Mesenchymal stem cell (in vitro differentiated cells and primary cell): Measurements from ENCODE around the gene CFAP54.
A peak's percentile ranks its signal among the peaks of the same experiment; 100 is the strongest.

Experiments used
- DNase-seq: peaks from one replicate; pipeline ENCODE4 v3.0.0-alpha.2; 2013
- H2AFZ ChIP-seq: one replicate; pipeline ENCODE4 v1.6.1; 2013; ENCODE audit warnings: low read depth, mild to moderate bottlenecking, control low read depth, inconsistent platforms, low read length, moderate library complexity
- H2AK5ac ChIP-seq: 2 replicates; pipeline ENCODE4 v1.6.1; 2013; ENCODE audit warnings: low read length, moderate library complexity, mild to moderate bottlenecking, inconsistent platforms; ENCODE audit not compliant: severe bottlenecking
- H2BK120ac ChIP-seq: one replicate; pipeline ENCODE4 v1.6.1; 2013; ENCODE audit warnings: low read depth, mild to moderate bottlenecking, inconsistent platforms, low read length, moderate library complexity
- H2BK12ac ChIP-seq, 2 experiments: one replicate each; pipeline ENCODE4 v1.6.1; 2013; ENCODE audit warnings: inconsistent platforms in 2 of 2, low read length in 2 of 2, mild to moderate bottlenecking in 2 of 2, moderate library complexity in 2 of 2, control low read depth in 1 of 2
- H2BK15ac ChIP-seq: one replicate; pipeline ENCODE4 v1.6.1; 2013; ENCODE audit warnings: mild to moderate bottlenecking, low read depth, inconsistent platforms; ENCODE audit not compliant: poor library complexity, severe bottlenecking
- H2BK5ac ChIP-seq: 2 replicates; pipeline ENCODE4 v1.6.1; 2013; ENCODE audit warnings: low read depth, mild to moderate bottlenecking, low read length, control low read depth, inconsistent platforms; ENCODE audit not compliant: poor library complexity, severe bottlenecking
- H3K14ac ChIP-seq, 2 experiments: one replicate each; pipeline ENCODE4 v1.6.1; 2013; ENCODE audit warnings: inconsistent platforms in 2 of 2, low read length in 2 of 2, control low read depth in 1 of 2, mild to moderate bottlenecking in 1 of 2, moderate library complexity in 1 of 2
- H3K18ac ChIP-seq, 2 experiments: one replicate each; pipeline ENCODE4 v1.6.1; 2013; ENCODE audit warnings: inconsistent platforms in 2 of 2, low read length in 2 of 2, control low read depth in 1 of 2, low read depth in 1 of 2, mild to moderate bottlenecking in 1 of 2
- H3K23ac ChIP-seq, 2 experiments: one replicate each; pipeline ENCODE4 v1.6.1; 2013; ENCODE audit warnings: inconsistent platforms in 2 of 2, low read length in 2 of 2, mild to moderate bottlenecking in 2 of 2, moderate library complexity in 2 of 2, control low read depth in 1 of 2
- H3K27ac ChIP-seq: 2 replicates; pipeline ENCODE4 v1.5.1; 2013; ENCODE audit warnings: mild to moderate bottlenecking, moderate library complexity, low read length, control low read depth, inconsistent platforms; ENCODE audit not compliant: poor library complexity, severe bottlenecking
- H3K27me3 ChIP-seq, 2 experiments: 2 replicates each; pipeline versions ENCODE4 v1.6.1 to v1.7.0; 2013; ENCODE audit warnings: low read length in 2 of 2, mild to moderate bottlenecking in 2 of 2, moderate library complexity in 2 of 2, control low read depth in 1 of 2, inconsistent platforms in 1 of 2; ENCODE audit not compliant: control insufficient read depth in 1 of 2, insufficient read depth in 1 of 2
- H3K36me3 ChIP-seq, 2 experiments: 2 replicates each; pipeline versions ENCODE4 v1.6.1 to v1.7.0; 2013; ENCODE audit warnings: low read length in 2 of 2, control low read depth in 1 of 2, inconsistent platforms in 1 of 2, low read depth in 1 of 2, mild to moderate bottlenecking in 1 of 2; ENCODE audit not compliant: insufficient read depth in 2 of 2, control insufficient read depth in 1 of 2
- H3K4ac ChIP-seq, 2 experiments: one replicate each; pipeline ENCODE4 v1.6.1; 2013; ENCODE audit warnings: inconsistent platforms in 2 of 2, low read length in 2 of 2, mild to moderate bottlenecking in 2 of 2, moderate library complexity in 2 of 2, control low read depth in 1 of 2, low read depth in 1 of 2
- H3K4me1 ChIP-seq: 2 replicates; pipeline ENCODE4 v1.6.1; 2013; ENCODE audit warnings: low read depth, low read length, control low read depth; ENCODE audit not compliant: control insufficient read depth, insufficient read depth
- H3K4me2 ChIP-seq: 2 replicates; pipeline ENCODE4 v1.6.1; 2013; ENCODE audit warnings: low read length, mild to moderate bottlenecking, inconsistent platforms; ENCODE audit not compliant: poor library complexity, severe bottlenecking
- H3K4me3 ChIP-seq, 2 experiments: 2 replicates each; pipeline versions ENCODE4 v1.5.1 to v1.7.0; 2013; ENCODE audit warnings: low read length in 2 of 2, mild to moderate bottlenecking in 2 of 2, control low read depth in 1 of 2, low read depth in 1 of 2; ENCODE audit not compliant: insufficient read depth in 1 of 2
- H3K79me1 ChIP-seq: replicated peaks from 2 replicates; pipeline ENCODE4 v1.6.1; 2013; ENCODE audit warnings: mild to moderate bottlenecking, control low read depth, low read length, inconsistent platforms; ENCODE audit not compliant: poor library complexity, severe bottlenecking
- H3K9ac ChIP-seq: 2 replicates; pipeline ENCODE4 v1.7.0; 2013; ENCODE audit warnings: mild to moderate bottlenecking, low read length, moderate library complexity
- H3K9me3 ChIP-seq: 2 replicates; pipeline ENCODE4 v1.7.0; 2013; ENCODE audit warnings: mild to moderate bottlenecking, low read length; ENCODE audit not compliant: control insufficient read depth
- H4K8ac ChIP-seq: one replicate; pipeline ENCODE4 v1.6.1; 2013; ENCODE audit warnings: inconsistent platforms, mild to moderate bottlenecking, low read length, moderate library complexity
- H4K91ac ChIP-seq: one replicate; pipeline ENCODE4 v1.6.1; 2013; ENCODE audit warnings: mild to moderate bottlenecking, low read length, inconsistent platforms
- WGBS: methylation state at CpG from one replicate; pipeline ENCODE4 v1.1.7; 2013; ENCODE audit warnings: mixed read lengths; 5-methylcytosine and 5-hydroxymethylcytosine counted together

The CFAP54 gene

GRCh38 chr12:96444399-96444798, 45.0 kb upstream of the CFAP54 start:
- no peaks in the 10 kb centered on the region for H3K4me1 ChIP-seq
- no peak overlapping the region for H4K8ac ChIP-seq
- no peak overlapping the region for H2BK12ac ChIP-seq
- H2BK15ac ChIP-seq: no peak overlapping the region
- no peak overlapping the region for H3K18ac ChIP-seq
- H3K27ac ChIP-seq: no peak overlapping the region
- no peak overlapping the region for H3K9ac ChIP-seq
- H3K4me2 ChIP-seq: no peak overlapping the region
- H3K9me3 ChIP-seq: no peaks in the 10 kb centered on the region
- DNase-seq: no peak
- no peak overlapping the region for H3K23ac ChIP-seq
- H3K4me3 ChIP-seq: no peak overlapping the region
- H3K36me3 ChIP-seq: no peaks in the 10 kb centered on the region
- no peak overlapping the region for H2BK5ac ChIP-seq
- no peak overlapping the region for H2AK5ac ChIP-seq
- no peak overlapping the region for H2BK120ac ChIP-seq
- H3K14ac ChIP-seq: no peak overlapping the region
- H4K91ac ChIP-seq: no peak overlapping the region
- H3K79me1 ChIP-seq: no peaks in the 10 kb centered on the region
- no peak overlapping the region for H3K4ac ChIP-seq
- 94% methylated on average over 7 of the region's 10 CpGs for WGBS
- H3K27me3 ChIP-seq: no peaks in the 10 kb centered on the region
- no peak overlapping the region for H2AFZ ChIP-seq

GRCh38 chr12:96445691-96446583, 43.4 kb upstream of the CFAP54 start:
- Histone ChIP-seq H3K4ac (no peak overlapping the region), H3K18ac (peak overlapping the region in 1 of 2 experiments; percentile 62), H3K27ac (peak overlapping the region; percentile 82), H3K4me2 (no peak overlapping the region), H3K23ac (no peak overlapping the region), H2BK120ac (peak overlapping the region; percentile 27), H3K9me3 (no peaks in the 10 kb centered on the region), H3K14ac (no peak overlapping the region), H4K8ac (peak overlapping the region; percentile 19), H3K4me3 (peak overlapping the region in 1 of 2 experiments; percentile 7), H2BK12ac (peak overlapping the region in 1 of 2 experiments; percentile 6), H3K79me1 (no peaks in the 10 kb centered on the region), H3K27me3 (no peaks in the 10 kb centered on the region), H2BK15ac (no peak overlapping the region), H2AK5ac (no peak overlapping the region), H3K4me1 (no peaks in the 10 kb centered on the region), H3K36me3 (no peaks in the 10 kb centered on the region), H3K9ac (peak overlapping the region; percentile 74), H2BK5ac (no peak overlapping the region), H2AFZ (no peak overlapping the region), H4K91ac (no peak overlapping the region)
- peak; percentile 94 for DNase-seq
- WGBS: 17% methylated on average over 3 of the region's 6 CpGs

GRCh38 chr12:96447256-96447655, 42.1 kb upstream of the CFAP54 start:
- Histone ChIP-seq H2BK5ac (no peak overlapping the region), H3K27me3 (no peaks in the 10 kb centered on the region), H3K4ac (no peak overlapping the region), H3K9me3 (no peaks in the 10 kb centered on the region), H3K27ac (no peak overlapping the region), H3K4me1 (no peaks in the 10 kb centered on the region), H2BK12ac (no peak overlapping the region), H2BK15ac (no peak overlapping the region), H3K36me3 (no peaks in the 10 kb centered on the region), H4K91ac (no peak overlapping the region), H3K4me2 (no peak overlapping the region), H2AFZ (no peak overlapping the region), H3K9ac (no peak overlapping the region), H2AK5ac (no peak overlapping the region), H3K23ac (no peak overlapping the region), H2BK120ac (no peak overlapping the region), H3K79me1 (no peaks in the 10 kb centered on the region), H3K14ac (no peak overlapping the region), H4K8ac (no peak overlapping the region), H3K4me3 (no peak overlapping the region), H3K18ac (peak overlapping the region in 1 of 2 experiments; percentile 43)
- 11% methylated on average over 1 of the region's 3 CpGs for WGBS
- peak; percentile 62 for DNase-seq

- Histone ChIP-seq H3K36me3 (no peaks in the 10 kb centered on the region), H3K4me2 (no peak overlapping the region), H4K8ac (no peak overlapping the region), H2BK5ac (no peak overlapping the region), H3K14ac (no peak overlapping the region), H3K27me3 (no peaks in the 10 kb centered on the region), H2BK12ac (no peak overlapping the region), H3K9me3 (no peaks in the 10 kb centered on the region), H3K23ac (no peak overlapping the region), H3K4ac (no peak overlapping the region), H2AFZ (no peak overlapping the region), H3K4me3 (no peak overlapping the region), H2BK15ac (no peak overlapping the region), H3K18ac (peak overlapping the region in 1 of 2 experiments; percentile 12), H3K4me1 (no peaks in the 10 kb centered on the region), H3K79me1 (no peaks in the 10 kb centered on the region), H4K91ac (no peak overlapping the region), H2BK120ac (peak overlapping the region; percentile 34), H3K9ac (no peak overlapping the region), H3K27ac (peak overlapping the region; percentile 51), H2AK5ac (no peak overlapping the region)
- 0% methylated on average over 1 of the region's 3 CpGs for WGBS
- DNase-seq: peak; percentile 84
These were observed 41.1 kb upstream of the CFAP54 start for GRCh38 chr12:96448300-96448699.
